GDM1 (cell line): Measurements from ENCODE around the gene XPR1.

Source experiments
- DNase-seq: peaks from one replicate; lab custom pipeline; 2025; lab: John Stamatoyannopoulos, UW

The XPR1 gene

GRCh38 chr1:180916771-180917170 lies 284.9 kb downstream of the XPR1 start:
- no peak for DNase-seq

- no peak for DNase-seq
Measured at GRCh38 chr1:180917306-180918065, 285.7 kb downstream of the XPR1 start.

- no peak for DNase-seq
Measured at GRCh38 chr1:180918519-180918918, 286.7 kb downstream of the XPR1 start.

GRCh38 chr1:180919183-180919700 lies 287.4 kb downstream of the XPR1 start:
- no peak for DNase-seq

- DNase-seq, result no peak
Measured at GRCh38 chr1:180920193-180920592, 288.4 kb downstream of the XPR1 start.

- no peak for DNase-seq
Measured at GRCh38 chr1:180920702-180921101, 288.9 kb downstream of the XPR1 start.

- DNase-seq, result no peak
Measured at GRCh38 chr1:180921386-180921785, 289.6 kb downstream of the XPR1 start.

GRCh38 chr1:180921891-180922630 lies 290.2 kb downstream of the XPR1 start:
- no peak for DNase-seq

- DNase-seq, result no peak
Measured at GRCh38 chr1:180922631-180923015, 290.8 kb downstream of the XPR1 start.

- no peak for DNase-seq
Measured at GRCh38 chr1:180923021-180923841, 291.4 kb downstream of the XPR1 start.

GRCh38 chr1:180923887-180924286 lies 292.1 kb downstream of the XPR1 start:
- DNase-seq, result no peak

- no peak for DNase-seq
Measured at GRCh38 chr1:180924939-180925338, 293.1 kb downstream of the XPR1 start.

GRCh38 chr1:180925471-180926051 lies 293.7 kb downstream of the XPR1 start:
- DNase-seq, result no peak

- peak; percentile 77 for DNase-seq
Measured at GRCh38 chr1:180926164-180926981, 294.6 kb downstream of the XPR1 start.

GRCh38 chr1:180927348-180927747 lies 295.5 kb downstream of the XPR1 start:
- DNase-seq, result no peak

GRCh38 chr1:180927841-180928240 lies 296.0 kb downstream of the XPR1 start:
- DNase-seq, result no peak

GRCh38 chr1:180928331-180929230 lies 296.8 kb downstream of the XPR1 start:
- no peak for DNase-seq

- no peak for DNase-seq
Measured at GRCh38 chr1:180929389-180929788, 297.6 kb downstream of the XPR1 start.

- DNase-seq, result no peak
Measured at GRCh38 chr1:180930687-180931086, 298.9 kb downstream of the XPR1 start.

GRCh38 chr1:180931529-180931928 lies 299.7 kb downstream of the XPR1 start:
- DNase-seq, result no peak
